ENCODE results near the gene HIC2.
"Not testable (repeated sequence)": the region's sequence is repeated elsewhere in the genome, so short reads cannot be mapped to it uniquely, and the experiment has no call there.

The HIC2 gene

GRCh38 chr22:21450858-21451353 is 33.7 kb downstream of the HIC2 start:
- DNase-seq: no peak

- DNase-seq: no peak
Measured at GRCh38 chr22:21451545-21452520, 34.7 kb downstream of the HIC2 start.

GRCh38 chr22:21452666-21453065 is 35.5 kb downstream of the HIC2 start:
- not testable (repeated sequence) for DNase-seq

GRCh38 chr22:21454998-21455333 is 37.8 kb downstream of the HIC2 start:
- not testable (repeated sequence) for DNase-seq

- no peak for DNase-seq
Measured at GRCh38 chr22:21455334-21456089, 38.3 kb downstream of the HIC2 start.

GRCh38 chr22:21457023-21457787 is 40.0 kb downstream of the HIC2 start:
- DNase-seq: no peak

- DNase-seq: not testable (repeated sequence)
Measured at GRCh38 chr22:21462672-21463071, 45.5 kb downstream of the HIC2 start.

- not testable (repeated sequence) for DNase-seq
Measured at GRCh38 chr22:21467337-21468193, 50.4 kb downstream of the HIC2 start, which contains the start of gene TMEM191C. Gene TMEM191C (plus strand): TSS chr22:21467387. CDS start chr22:21467460, 73 bp downstream.

GRCh38 chr22:21468194-21469096 is 51.3 kb downstream of the HIC2 start:
- DNase-seq: not testable (repeated sequence)

- not testable (repeated sequence) for DNase-seq
Measured at GRCh38 chr22:21469097-21469994, 52.2 kb downstream of the HIC2 start.

- not testable (repeated sequence) for DNase-seq
Measured at GRCh38 chr22:21472984-21473383, 55.8 kb downstream of the HIC2 start.

GRCh38 chr22:21473664-21474063 is 56.5 kb downstream of the HIC2 start:
- DNase-seq: not testable (repeated sequence)

- not testable (repeated sequence) for DNase-seq
Measured at GRCh38 chr22:21484039-21484438, 66.9 kb downstream of the HIC2 start.

- not testable (repeated sequence) for DNase-seq
Measured at GRCh38 chr22:21487723-21488122, 70.6 kb downstream of the HIC2 start.

- not testable (repeated sequence) for DNase-seq
Measured at GRCh38 chr22:21489149-21489680, 72.0 kb downstream of the HIC2 start.

GRCh38 chr22:21490556-21490955 is 73.4 kb downstream of the HIC2 start:
- not testable (repeated sequence) for DNase-seq

- DNase-seq: not testable (repeated sequence)
Measured at GRCh38 chr22:21492271-21492670, 75.1 kb downstream of the HIC2 start.

- DNase-seq: not testable (repeated sequence)
Measured at GRCh38 chr22:21493789-21494782, 76.9 kb downstream of the HIC2 start.

All from NCI-H2227 treated with DMSO at 0.1 percent for 48 hours (cell line).